NCI-H69 (cell line): Measurements from ENCODE around the gene VAC14.
"Not testable (repeated sequence)": the region's sequence is repeated elsewhere in the genome, so short reads cannot be mapped to it uniquely, and the experiment has no call there.

Source experiments
- DNase-seq: peaks from one replicate; lab custom pipeline; 2025; lab: John Stamatoyannopoulos, UW

Gene VAC14

DNA sequence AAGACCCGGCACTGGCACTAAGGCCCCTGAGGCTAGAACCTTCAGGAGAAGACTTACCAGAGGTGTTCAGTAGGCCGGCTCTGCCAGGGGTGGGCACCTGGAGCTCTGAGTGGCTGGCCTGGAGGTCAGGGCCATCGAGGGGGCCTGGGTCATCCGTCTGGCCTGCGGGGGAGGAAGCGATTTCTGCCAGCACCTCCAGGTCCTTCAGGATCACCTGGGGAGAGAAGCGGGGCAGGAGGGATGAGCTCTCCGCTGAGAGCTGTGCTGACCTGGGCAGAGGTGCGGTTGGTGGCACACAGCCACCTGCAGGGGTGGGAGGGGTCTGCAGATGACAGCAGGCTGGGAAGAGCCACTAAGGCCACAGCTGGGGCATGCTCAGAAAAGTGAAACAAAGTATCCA, 56.6 kb downstream of the VAC14 start:
- DNase-seq = no peak

GRCh38 chr16:70743791-70744190, 57.2 kb downstream of the VAC14 start:
- DNase-seq = no peak

GRCh38 chr16:70742967-70743366, 58.0 kb downstream of the VAC14 start:
- DNase-seq = not testable (repeated sequence)

- no peak for DNase-seq
Observed at GRCh38 chr16:70741783-70742125, 59.2 kb downstream of the VAC14 start.

DNA sequence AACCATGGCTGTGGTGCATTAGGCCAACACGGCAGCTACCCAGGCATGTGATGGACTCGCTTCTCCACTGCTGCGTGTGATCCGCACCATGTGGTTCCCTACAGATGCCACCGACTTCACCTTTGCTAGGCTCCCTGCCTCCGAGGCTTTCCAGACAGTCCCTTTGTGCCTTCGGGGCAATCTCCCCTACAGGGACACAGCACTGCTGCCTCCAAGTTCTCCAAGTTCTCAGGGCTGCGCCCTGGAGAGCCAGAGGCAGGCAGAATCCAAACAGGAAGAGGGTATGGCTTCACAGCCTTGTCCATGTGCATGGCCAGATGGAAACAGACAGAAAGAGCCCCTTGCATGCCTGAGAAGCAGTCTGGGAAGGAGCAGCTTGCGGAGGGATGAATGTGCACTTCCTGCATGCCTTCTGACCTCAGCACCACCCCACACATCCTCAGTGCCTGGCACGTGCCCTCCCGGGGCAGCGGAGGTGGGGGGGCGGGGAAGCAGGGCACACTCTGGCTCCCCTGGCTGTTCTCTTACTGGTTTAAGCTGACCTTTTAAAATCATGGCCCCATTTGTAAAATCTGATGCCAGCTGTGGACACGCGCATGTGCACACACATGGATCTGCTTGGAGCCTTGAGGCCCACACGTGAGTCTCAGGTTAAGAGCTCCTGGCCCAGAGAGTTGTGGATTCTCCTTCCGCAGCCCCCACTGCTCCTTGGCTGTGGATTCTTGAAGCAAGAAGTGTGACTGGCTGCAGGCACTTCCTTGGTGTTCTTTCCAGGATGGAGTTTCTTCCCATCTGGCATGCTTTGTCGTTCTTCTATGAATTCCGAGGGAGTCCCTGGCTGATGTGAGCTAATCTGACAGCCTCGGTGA, 59.8 kb downstream of the VAC14 start:
- DNase-seq = no peak

DNA sequence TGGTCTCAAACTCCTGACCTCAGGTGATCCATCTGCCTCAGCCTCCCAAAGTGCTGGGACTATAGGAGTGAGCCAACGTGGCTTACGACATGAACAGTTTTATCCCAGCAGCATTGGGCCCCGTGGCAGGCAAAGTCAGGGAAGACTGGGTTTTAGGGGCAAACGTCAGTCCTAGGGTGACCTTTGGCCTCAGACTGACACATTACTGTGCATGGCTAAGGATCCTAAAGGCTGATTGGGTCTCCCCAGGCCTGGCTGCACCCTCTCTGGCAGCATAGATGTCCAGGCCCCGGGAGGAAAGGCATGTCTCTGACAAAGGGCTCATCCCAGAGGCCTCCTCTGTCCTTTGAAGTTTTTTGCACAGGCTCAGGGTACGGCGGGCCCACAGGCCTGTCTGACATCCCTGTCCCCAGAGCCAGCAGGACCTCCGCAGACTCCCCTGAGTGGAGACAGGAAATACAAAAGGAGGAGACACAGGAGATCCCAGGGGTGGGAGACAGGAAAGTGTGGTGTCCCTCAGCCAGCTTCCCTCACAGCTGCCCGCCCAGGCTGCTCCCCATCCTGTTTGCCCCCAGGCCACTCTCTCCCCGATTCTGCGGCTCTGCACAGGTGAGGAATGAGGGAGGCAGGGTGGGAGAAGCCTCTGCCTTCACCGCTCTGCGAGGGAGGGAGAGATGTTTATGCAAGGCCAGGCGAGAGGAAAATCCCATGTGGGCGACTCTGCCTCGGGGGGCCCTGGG, 60.6 kb downstream of the VAC14 start:
- DNase-seq = no peak

- no peak for DNase-seq
Observed at GRCh38 chr16:70739389-70739788, 61.6 kb downstream of the VAC14 start.

- DNase-seq = peak; percentile 5
Observed at GRCh38 chr16:70738083-70738977, 62.6 kb downstream of the VAC14 start.

GRCh38 chr16:70737377-70738082, 63.4 kb downstream of the VAC14 start:
- DNase-seq = no peak

DNA sequence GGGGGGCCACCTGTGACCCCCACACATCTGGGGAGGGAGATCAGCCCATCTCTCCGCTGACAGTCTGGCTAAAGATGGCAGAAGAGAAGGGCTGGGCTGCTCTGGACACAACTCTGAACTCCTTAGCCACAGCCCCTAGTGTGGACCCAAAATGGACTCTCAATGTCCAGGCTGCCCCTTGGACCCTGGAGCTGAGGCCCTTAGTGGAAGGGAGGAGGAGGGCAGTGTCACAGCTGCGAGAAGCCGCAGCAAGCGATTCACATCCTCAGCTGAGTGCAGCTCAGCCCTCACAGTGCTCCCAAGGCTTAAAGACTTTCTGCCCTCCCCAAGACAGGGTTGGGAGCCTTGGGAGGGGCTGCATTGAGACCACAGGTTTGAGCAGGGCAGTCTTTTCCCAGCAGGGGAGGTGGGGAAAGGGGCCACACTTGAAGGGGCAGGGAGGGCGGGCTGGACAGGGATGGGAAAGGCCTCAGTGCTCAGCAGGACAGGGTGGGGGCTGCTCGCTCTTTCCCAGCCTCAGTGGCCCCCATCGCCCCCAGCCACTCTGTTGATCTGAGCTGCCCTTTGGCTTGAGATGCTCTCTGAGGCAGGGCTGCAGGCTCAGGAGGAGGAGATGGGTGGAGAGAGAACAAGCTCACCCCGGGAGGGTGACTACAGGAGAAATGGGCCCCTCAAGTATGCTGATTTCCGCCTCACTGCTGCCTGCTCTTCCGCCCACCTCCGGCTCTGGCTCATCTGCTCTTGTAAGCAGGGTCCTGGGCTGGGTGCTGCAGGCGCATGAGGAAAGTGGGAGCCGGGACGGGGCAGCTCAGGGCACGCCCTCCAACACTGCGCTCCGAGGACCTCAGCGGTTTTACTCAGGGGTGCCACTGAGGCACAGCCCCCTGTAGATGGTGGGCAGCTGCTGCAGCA, 64.2 kb downstream of the VAC14 start:
- DNase-seq = no peak

DNA sequence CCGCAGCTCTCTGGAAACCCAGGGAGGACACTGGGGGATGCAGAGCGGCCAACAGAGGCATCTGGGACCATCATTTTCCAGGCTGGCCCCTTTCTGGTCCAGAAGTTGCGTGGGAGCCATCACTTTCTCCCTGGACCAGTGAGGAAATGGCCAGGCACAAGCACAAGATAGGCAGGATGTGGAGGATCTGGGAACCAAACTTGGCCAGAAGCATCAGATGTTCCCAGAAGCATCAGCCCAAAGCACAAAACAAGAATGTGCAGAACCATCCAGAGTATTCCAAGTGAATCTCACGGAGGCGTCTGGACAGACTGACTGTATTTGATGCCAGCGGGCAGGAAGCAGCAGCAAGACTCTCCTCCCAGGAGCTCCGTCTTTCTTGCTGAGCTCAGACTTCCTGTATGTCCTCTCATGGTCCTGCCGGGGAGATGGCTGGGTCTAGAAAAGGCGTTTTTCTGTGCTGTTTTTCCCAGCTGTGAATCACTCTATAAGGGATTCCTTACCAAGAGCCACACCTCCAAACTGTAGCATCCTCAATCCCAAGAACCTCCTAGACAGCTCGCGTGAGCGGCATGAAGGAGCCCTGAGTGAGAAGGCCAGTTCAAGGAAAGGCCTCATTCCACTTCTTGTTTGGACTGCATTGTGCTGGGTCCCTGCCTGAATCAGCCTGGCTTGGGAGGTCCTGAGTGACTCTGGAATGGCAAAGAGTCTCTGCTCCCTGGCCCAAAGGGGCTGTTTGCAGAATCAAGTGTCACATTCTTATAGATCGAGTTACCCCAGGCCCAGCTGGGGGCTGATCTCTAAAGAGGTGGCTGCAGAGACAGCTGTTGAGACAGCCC, 65.6 kb downstream of the VAC14 start:
- DNase-seq = no peak

DNA sequence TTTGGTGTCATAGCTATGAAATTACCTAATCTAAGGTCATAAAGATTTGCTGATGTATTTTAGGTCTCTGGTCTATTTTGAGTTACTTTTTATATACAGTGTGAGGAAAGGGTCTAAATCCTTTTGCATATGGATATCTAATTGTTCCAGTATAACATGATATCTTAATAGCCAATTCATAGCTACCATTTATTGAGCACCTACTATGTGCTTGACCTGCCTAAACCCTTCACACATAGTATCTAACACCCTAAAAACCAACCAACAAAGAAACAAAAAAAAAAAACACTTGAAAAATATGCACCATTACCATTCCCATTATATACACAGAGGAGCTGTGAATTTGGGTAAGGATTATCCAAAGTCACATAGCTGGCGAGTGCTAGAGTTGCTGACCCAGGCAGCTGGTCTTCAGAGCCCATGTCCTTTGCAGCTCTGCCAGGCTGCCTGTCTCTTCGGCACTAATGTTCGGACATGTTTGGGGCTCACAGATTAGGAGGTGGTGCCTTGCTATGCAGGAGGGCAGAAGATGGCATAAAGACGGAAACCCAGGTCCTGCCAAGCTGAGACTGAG, 66.3 kb downstream of the VAC14 start:
- no peak for DNase-seq

- no peak for DNase-seq
Observed at GRCh38 chr16:70730944-70731343, 70.0 kb downstream of the VAC14 start.

GRCh38 chr16:70730031-70730430, 70.9 kb downstream of the VAC14 start:
- no peak for DNase-seq

- DNase-seq = no peak
Observed at GRCh38 chr16:70729292-70729691, 71.7 kb downstream of the VAC14 start.

GRCh38 chr16:70728150-70728549, 72.8 kb downstream of the VAC14 start:
- DNase-seq = no peak

GRCh38 chr16:70726892-70727361, 74.0 kb downstream of the VAC14 start:
- no peak for DNase-seq

DNA sequence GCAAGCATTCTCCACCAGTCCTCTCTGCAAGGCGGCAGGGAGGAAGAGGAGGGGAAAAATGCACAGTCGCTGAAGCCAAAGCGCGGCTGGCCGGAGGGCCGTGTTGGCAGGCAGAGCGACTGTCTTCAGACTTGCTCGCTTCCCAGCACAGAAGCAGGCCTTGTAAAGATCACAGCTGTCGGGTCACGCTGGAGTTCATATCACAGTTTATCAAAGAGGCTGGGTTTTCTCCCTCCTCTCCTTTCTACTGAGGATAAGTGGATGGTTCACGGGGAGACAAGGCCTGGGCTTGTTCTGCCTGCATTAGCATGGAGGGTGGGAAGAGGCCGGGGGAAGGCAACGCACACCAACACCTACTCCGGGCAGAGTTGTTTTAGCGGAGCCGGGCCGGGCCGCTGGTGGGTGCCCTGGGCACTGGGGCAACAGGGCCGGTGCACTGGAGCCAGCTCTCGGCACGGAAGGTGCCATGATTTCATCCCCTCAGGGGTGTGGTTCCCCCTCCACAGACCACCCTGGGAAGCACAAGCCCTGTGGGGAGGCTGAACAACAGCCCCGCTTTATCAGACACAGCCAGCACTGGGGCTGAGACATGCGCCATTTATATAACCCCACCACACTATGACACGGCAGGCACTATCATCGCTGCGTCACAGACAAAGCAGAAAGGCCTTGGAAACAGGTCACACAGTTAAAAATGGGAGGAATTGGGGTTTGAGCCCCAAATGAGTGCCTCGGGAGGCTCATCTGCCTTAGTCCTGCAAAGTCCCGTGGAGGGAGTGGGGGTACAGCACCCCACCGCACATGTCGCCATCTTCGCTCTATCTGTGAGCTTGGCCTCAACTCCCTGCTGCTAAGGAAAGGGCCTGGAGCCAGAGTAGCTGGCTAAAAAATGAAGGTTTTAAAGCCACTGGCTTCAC, 74.8 kb downstream of the VAC14 start:
- DNase-seq = no peak
